ENCODE results near the gene B4GALNT4. TPM values are rescaled to one million over a fixed set of nuclear protein-coding genes. Genes with fewer than 3 reads are reported as not detected.
"Not testable (repeated sequence)": the region's sequence is repeated elsewhere in the genome, so short reads cannot be mapped to it uniquely, and the experiment has no call there.

Gene B4GALNT4
- total RNA-seq, 1 experiment from 2014 or later: 0.08 TPM

DNA sequence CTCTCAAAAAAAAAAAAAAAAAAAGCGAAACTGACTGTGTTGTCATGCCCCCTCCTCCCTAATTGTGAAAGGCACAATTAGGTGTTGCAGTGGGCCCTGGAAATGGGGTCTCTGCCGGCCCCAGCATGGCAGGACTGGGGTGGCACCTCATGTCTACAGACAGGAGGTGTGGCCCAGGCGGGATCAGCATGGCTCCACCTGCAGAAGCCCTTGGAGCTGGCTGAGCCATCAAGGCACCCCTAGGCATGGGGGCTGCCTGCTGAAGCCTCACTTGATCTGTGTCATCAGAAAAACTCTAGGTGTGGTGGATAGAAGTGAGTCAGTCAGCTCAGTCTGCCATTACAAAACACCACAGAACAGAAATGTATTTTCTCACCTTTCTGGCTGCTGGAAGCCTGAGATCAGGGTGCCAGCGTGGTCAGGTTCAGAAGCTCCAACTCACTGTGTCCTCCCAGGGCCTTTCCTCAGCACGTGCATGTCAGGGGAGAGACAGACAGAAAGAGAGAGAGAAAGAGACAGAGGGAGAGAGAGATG, 10.1 kb upstream of the B4GALNT4 start:
- no peaks in the 10 kb centered on the region for H3K9me3 ChIP-seq (replicated peaks)
- no peak overlapping the region for H3K27ac ChIP-seq
- H3K4me1 ChIP-seq: peaks cover 7% of the 10 kb centered on the region; the same call in 1 of the 2 replicates
- no peak overlapping the region for H3K4me3 ChIP-seq
- no peak for DNase-seq
- H3K36me3 ChIP-seq: no peaks in the 10 kb centered on the region
- H3K27me3 ChIP-seq: no peaks in the 10 kb centered on the region

DNA sequence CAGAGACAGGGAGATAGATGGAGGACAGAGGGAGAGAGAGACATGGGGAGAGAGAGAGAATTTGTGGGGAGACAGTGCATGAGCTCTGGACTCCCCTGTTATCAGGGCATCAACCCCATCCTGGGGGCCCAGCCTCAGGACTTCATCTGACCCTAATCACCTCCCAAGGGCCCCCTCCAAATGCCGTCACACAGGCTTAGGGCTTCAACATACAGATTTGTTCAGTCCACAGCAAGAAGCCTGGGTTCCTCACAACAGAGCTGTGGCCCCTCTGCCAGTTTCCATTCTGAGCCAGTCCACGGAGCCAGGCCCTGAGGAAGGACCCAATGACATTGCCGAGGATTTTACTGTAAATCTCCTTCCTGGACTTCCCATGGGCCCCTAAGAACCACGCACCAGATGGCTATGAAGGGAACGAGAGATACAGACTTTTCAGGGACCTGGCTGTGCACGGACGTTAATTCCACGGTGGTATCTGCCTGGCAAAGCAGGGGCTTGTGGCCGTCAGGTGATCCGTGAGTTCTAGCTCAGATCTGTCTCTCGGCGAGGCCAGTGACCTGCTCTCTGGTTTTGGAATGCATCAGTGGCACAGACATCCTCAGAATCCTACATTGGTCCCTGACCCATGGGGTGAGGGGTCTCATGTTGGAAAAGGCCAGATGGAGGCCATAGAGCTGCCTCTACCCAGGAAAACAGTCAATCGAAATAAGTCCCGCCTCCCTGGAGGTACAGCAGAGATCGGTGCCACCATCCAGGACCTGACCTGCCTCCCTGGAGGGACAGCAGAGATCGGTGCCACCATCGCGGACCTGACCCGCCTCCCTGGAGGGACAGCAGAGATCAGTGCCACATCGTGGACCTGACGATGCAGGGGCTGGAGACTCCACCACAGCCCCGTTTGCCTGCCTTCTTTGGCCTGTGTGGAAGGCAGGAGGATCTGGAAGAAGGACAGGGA, 8.7 kb upstream of the B4GALNT4 start:
- no peak for DNase-seq
- Histone ChIP-seq H3K27ac (no peak overlapping the region), H3K27me3 (no peaks in the 10 kb centered on the region), H3K36me3 (no peaks in the 10 kb centered on the region), H3K4me3 (no peak overlapping the region), H3K9me3 (replicated peaks) (no peaks in the 10 kb centered on the region), H3K4me1 (peaks cover 2% of the 10 kb centered on the region; the same call in 1 of the 2 replicates)

DNA sequence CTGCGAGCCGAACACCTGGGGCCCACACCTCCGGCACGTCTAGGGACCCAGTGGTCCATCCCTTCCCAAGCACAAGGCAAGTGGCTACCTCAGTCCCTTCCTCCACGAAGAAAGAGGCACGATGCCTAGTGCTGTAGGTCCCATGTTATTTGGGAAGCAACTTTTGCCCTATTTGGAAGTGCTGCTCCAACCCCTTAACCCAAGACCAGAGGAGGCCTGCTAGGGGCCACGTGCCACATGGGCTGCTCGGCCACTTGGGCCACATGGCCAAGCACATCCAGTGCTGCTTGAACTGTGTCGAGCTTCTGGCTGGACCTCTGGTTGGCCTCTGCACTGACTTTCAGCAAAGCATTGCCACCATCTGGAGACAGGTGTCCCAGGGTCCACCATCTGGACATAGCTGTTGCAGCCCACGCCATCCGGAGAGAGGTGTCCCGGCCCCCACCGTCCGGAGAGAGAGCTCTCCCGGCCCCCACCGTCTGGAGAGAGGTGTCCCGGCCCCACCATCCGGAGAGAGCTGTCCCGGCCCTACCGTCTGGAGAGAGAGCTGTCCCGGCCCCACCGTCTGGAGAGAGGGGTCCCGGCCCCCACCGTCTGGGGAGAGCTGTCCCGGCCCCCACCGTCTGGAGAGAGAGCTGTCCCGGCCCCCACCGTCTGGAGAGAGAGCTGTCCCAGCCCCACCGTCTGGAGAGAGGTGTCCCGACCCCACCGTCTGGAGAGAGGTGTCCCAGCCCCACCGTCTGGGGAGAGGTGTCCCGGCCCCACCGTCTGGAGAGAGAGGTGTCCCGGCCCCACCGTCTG, 6.5 kb upstream of the B4GALNT4 start:
- no peak overlapping the region for H3K27ac ChIP-seq
- no peaks in the 10 kb centered on the region for H3K36me3 ChIP-seq
- no peak overlapping the region for H3K4me3 ChIP-seq
- no peaks in the 10 kb centered on the region for H3K9me3 ChIP-seq (replicated peaks)
- no peaks in the 10 kb centered on the region for H3K27me3 ChIP-seq
- H3K4me1 ChIP-seq: no peaks in the 10 kb centered on the region
- no peak for DNase-seq

DNA sequence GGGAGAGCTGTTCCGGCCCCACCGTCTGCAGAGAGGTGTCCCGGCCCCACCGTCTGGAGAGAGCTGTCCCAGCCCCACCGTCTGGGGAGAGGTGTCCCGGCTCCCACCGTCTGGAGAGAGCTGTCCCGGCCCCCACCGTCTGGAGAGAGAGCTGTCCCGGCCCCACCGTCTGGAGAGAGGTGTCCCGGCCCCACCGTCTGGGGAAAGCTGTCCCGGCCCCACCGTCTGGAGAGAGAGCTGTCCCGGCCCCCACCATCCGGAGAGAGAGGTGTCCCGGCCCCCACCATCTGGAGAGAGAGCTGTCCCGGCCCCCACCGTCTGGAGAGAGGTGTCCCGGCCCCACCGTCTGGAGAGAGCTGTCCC, 5.9 kb upstream of the B4GALNT4 start:
- H3K27ac ChIP-seq; H3K4me1 ChIP-seq; H3K27me3 ChIP-seq; H3K4me3 ChIP-seq; H3K9me3 ChIP-seq (replicated peaks); H3K36me3 ChIP-seq; DNase-seq: not testable (repeated sequence)

DNA sequence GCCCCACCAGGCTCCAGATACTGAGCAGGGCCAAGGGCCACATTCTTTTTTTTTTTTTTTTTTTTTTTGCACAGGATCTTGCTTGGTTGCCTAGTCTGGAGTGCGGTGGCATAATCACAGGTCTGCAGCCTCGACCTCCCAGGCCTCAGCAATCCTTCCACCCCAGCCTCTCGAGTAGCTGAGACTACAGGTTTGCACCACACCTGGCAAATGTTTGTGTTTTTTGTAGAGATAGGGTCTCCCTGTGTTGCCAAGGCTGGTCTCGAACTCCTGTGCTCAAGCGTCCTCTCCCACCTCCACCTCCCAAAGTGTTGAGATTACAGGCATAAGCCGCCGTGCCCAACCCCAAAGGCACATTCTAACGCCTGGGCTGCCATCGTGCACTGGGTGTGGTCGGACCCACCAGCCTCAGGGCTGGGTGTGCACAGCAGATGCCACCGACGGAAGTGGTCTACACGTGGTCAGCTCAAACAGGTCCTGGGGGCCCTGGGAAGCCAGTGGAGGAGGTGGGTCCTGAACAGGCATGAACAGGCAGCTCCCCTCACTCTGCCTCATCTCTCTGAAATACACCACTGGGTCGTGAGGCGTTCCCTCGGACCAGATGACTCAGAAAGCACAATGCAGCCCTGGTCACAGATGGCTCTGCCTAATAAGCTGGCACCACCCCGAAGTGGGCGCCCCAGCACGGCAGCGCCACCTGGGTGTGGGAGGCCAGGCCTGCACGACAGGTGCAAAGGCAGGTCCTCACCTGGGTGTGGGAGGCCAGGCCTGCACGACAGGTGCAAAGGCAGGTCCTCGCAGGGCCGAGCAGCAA, 5.1 kb upstream of the B4GALNT4 start:
- Histone ChIP-seq H3K9me3 (replicated peaks) (no peaks in the 10 kb centered on the region), H3K27me3 (no peaks in the 10 kb centered on the region)
- no peak for DNase-seq

DNA sequence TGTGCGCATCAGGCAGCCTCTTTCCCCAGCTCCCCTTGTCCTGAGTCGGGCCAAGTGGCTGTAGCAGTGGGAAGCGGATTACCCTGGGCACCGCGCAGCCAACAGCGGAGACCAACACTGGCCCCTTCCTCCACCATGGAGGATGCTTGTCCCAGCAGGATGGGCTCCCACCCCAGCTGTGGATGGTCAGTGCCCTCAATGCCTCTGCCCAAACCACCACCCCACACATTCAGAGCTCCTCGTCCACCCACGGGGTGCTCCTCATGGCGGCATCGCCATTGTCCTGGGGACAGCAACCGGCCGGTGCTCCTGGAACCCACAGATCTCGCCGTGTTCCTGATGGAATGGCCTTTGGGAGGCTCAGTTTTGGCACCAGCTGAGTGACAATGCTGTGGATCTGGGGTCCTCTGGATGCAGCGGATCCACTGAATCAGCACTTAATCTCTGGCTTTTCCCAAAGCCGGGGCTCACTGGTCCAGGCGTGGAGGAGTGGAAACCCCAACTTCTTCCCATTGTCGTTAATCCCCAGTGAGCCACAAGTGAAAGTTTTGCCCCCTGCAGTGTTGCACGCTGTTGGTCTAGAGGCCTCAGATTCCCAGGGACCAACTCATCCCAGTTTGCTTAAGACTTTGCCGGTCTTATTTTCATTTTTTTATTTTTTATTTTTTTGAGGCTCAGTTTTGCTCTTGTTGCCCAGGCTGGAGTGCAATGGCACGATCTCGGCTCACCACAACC, 4.1 kb upstream of the B4GALNT4 start:
- H3K9me3 ChIP-seq (replicated peaks): no peaks in the 10 kb centered on the region

More for the DNA sequence above, 5.1 kb upstream of the B4GALNT4 start:
- Histone ChIP-seq H3K4me1 (no peaks in the 10 kb centered on the region), H3K36me3 (no peaks in the 10 kb centered on the region), H3K27ac (no peak overlapping the region), H3K4me3 (no peak overlapping the region)

DNA sequence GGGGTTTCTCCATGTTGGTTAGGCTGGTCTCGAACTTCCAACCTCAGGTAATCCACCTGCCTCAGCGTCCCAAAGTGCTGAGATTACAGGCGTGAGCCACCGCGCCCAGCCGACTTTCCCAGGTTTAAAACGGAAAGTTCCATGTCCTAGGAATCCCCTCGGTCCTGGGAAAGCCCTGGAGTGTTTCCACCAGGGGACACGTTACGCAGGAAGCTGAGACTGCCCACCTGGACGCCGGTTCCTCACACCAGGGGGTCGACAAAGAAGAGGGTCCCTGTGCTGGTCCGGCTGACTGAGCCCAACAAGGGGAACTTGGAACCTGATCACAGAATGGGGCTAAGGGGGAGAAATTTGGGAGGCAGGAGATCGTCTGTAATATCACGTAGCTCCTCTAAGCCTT, 3.5 kb upstream of the B4GALNT4 start:
- H3K27ac ChIP-seq: no peak overlapping the region
- no peaks in the 10 kb centered on the region for H3K27me3 ChIP-seq
- H3K9me3 ChIP-seq (replicated peaks): no peaks in the 10 kb centered on the region
- H3K4me3 ChIP-seq: no peak overlapping the region
- no peaks in the 10 kb centered on the region for H3K36me3 ChIP-seq
- no peaks in the 10 kb centered on the region for H3K4me1 ChIP-seq
- no peak for DNase-seq

More for the DNA sequence above, 4.1 kb upstream of the B4GALNT4 start:
- H3K27me3 ChIP-seq: no peaks in the 10 kb centered on the region
- no peaks in the 10 kb centered on the region for H3K36me3 ChIP-seq
- H3K27ac ChIP-seq: no peak overlapping the region
- no peak for DNase-seq
- no peaks in the 10 kb centered on the region for H3K4me1 ChIP-seq
- H3K4me3 ChIP-seq: no peak overlapping the region

DNA sequence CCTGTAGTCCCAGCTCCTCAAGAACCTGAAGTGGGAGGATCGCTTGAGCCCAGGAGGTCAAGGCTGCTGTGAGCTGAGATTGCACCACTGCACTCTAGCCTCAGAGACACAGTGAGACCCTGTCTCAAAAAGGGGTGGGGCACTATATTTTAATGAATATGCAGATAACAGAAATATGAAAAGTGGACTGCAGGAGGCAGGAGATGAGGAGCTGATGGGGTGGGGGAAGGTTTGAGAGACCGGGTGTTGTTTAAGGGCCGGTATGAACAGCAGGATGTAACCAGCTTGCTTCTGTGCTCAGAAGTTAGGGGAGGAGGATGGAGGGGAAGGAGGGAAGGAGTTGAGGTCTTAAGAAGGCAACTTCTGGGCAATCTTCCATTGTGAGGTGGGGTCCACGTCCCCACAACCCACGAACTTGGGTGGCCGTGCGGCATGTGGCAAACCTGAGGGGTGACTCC, 1.3 kb upstream of the B4GALNT4 start:
- DNase-seq: no peak
- Histone ChIP-seq H3K4me3 (no peak overlapping the region), H3K9me3 (replicated peaks) (no peaks in the 10 kb centered on the region), H3K27ac (no peak overlapping the region), H3K36me3 (no peaks in the 10 kb centered on the region), H3K27me3 (no peaks in the 10 kb centered on the region), H3K4me1 (no peaks in the 10 kb centered on the region)

DNA sequence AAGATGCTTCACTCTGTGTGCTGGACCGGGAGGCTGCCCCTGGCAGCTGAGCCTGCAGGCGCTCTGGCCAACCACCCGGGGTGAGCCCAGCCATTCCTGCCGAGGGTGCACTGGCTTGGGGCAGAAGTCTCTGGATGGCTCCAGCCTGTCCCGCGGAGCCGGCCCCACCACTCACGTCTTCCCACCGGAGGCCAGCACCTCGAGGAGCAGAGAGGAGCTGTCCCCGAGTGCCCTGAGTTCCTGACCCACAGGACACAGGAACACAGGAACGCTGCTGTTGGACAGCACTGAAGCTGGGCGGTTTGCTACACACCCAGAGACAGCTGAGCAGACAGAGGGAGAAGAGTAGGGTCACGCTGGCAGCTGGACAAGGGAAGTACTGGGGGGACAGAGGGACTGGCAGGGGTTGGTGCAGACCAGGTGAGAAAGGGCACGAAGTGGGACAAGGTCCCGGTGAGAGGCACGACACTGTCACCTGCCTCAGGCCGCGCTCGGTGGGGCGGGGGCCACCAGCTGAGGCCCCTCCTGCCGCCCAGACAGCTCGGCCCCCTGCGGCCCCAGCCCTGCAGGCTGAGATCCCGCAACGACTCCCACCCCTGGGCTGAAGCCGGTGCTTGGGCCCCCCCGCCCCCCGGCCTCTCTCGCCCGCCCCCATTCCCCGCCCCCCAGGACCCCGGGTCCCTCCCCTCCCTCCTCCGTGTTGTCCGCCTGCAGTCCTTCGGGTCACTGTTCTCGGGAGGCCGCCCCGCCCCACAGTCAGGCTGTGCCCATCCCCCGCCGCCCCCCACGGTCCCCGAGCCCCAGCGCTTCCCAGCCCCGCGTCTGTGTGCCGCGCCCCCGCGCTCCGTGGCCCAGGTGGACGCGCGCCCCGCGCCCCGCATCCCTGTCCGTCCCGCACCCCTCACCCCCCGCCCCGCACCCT, 624 bp upstream of the B4GALNT4 start:
- H3K4me1 ChIP-seq: no peaks in the 10 kb centered on the region
- DNase-seq: no peak
- H3K27ac ChIP-seq: no peak overlapping the region
- H3K36me3 ChIP-seq: no peaks in the 10 kb centered on the region
- H3K27me3 ChIP-seq: no peaks in the 10 kb centered on the region
- no peak overlapping the region for H3K4me3 ChIP-seq
- no peaks in the 10 kb centered on the region for H3K9me3 ChIP-seq (replicated peaks)

DNA sequence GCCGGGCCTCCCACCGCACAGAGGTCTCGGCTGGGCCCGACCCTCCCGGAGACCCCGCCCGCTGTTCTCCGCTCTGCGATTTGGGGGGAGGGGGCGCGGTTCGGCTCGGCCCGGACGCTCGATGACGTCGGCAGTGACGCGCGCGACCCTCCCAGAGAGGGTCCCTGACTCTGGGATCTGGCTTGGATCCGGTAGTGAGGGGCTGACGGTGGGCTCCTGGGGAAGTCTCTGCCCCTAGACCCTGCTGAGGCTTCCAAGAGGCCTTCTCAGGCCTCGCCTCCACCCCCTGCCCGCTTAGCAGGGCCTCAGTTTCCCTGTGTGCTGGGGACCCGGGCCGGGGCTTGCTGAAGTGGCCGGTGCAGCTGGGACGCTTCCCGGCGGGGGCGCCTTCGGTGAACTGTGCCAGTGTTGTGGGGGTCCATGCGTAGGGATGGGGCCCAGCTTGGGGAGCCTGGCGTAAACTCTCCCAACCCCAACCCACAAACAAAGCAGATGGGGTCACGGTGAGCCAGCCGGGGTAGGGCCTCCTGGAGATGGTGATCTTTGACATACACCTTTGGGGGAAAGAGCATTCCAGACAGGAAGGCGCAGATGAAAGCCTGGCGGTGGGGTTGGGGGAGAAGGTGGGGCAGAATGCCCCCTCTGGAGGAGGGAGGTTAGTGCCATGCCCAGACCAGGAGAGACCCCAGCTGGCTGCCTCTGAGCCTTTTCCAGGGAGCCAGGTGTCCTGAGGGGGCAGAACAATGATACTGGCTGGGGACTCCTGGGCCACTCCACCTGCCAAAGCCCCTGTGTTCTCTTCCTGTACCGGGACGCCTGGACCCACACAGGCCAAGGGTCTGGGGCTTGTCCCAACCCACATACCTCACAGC, 1.0 kb downstream of the B4GALNT4 start:
- no peak for DNase-seq
- no peaks in the 10 kb centered on the region for H3K4me1 ChIP-seq
- H3K4me3 ChIP-seq: no peak overlapping the region
- no peaks in the 10 kb centered on the region for H3K9me3 ChIP-seq (replicated peaks)
- H3K27me3 ChIP-seq: no peaks in the 10 kb centered on the region
- no peaks in the 10 kb centered on the region for H3K36me3 ChIP-seq
- H3K27ac ChIP-seq: no peak overlapping the region

DNA sequence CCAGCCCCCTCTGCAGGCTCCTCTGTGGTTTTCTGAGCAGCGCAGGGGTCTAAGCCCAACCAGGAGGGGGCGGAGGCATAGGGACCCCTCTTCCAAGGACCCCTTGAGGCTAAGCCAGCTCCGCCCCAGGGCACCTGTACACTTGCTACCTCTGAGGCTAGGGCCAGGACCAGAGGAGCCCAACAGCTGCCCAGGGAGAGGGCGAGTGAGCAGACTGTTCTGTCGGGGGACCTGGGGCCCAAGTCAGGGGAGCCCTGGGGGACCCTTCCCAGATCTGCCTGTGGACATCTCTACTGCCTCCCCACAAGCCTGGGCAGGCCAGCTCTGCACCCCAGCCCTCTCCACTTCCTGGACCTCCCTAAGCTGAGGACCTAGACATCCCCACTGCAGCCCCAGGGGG, 1.8 kb downstream of the B4GALNT4 start:
- no peak for DNase-seq
- no peaks in the 10 kb centered on the region for H3K4me1 ChIP-seq
- no peak overlapping the region for H3K27ac ChIP-seq
- no peak overlapping the region for H3K4me3 ChIP-seq
- H3K9me3 ChIP-seq (replicated peaks): no peaks in the 10 kb centered on the region
- no peaks in the 10 kb centered on the region for H3K36me3 ChIP-seq
- no peaks in the 10 kb centered on the region for H3K27me3 ChIP-seq

Data from SJCRH30 (cell line).